ENCODE measurements around the gene CFD.
"Not testable (repeated sequence)": the region's sequence is repeated elsewhere in the genome, so short reads cannot be mapped to it uniquely, and the experiment has no call there.

The CFD gene

DNA sequence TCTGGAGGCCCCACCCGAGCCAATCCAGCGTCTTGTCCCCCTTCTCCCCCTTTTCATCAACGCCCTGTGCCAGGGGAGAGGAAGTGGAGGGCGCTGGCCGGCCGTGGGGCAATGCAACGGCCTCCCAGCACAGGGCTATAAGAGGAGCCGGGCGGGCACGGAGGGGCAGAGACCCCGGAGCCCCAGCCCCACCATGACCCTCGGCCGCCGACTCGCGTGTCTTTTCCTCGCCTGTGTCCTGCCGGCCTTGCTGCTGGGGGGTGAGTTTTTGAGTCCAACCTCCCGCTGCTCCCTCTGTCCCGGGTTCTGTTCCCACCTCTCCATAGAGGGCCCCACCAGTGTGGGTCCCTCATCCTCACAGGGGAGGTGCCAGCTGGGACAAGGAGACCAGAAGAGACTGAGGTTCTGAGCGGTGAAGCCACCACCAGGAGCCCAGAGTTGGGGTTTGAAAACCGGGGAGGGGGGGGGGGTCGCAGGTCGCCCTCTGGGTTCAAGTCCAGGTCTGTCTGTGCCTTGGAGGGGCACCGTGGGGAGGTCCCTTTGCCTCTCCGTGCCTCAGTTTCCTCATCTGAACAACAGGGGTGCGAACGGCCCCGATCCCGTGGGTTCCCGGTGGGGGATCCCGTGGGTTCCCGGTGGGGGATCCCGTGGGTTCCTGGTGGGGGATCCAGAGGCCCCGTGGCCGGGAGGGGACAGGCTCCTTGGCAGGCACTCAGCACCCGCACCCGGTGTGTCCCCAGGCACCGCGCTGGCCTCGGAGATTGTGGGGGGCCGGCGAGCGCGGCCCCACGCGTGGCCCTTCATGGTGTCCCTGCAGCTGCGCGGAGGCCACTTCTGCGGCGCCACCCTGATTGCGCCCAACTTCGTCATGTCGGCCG, 7.1 kb upstream of the CFD start, which contains the start of gene ELANE:
ELANE (plus strand) TSS at position 168 of the 878 bp plus-strand sequence; CDS start at position 194, 26 bp downstream.
- DNase-seq (ENCODE audit: low spot score), result no peak

- no peak for DNase-seq (ENCODE audit: low spot score)
Observed at GRCh38 chr19:853014-853585, 6.4 kb upstream of the CFD start.

GRCh38 chr19:853614-854220, 5.7 kb upstream of the CFD start:
- DNase-seq (ENCODE audit: low spot score), result not testable (repeated sequence)

DNA sequence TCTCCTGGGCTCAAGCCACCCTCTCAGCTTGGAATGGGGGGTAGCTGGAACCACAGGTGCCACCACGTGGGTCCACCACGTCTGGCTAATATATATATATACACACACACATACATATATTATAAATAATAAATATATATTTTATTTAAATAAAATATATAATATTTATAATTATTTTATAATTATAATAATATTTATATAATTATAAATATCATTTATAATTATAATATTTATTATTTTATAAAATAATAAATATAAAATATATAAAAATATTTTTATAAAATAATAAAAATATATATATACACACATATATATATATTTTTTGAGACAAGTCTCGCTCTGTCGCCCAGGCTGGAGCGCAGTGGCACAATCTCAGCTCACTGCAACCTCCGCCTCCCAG, 4.9 kb upstream of the CFD start:
- DNase-seq (ENCODE audit: low spot score), result no peak

GRCh38 chr19:855142-855541, 4.3 kb upstream of the CFD start:
- DNase-seq (ENCODE audit: low spot score), result no peak

- DNase-seq (ENCODE audit: low spot score), result no peak
Observed at GRCh38 chr19:855566-856120, 3.8 kb upstream of the CFD start.

DNA sequence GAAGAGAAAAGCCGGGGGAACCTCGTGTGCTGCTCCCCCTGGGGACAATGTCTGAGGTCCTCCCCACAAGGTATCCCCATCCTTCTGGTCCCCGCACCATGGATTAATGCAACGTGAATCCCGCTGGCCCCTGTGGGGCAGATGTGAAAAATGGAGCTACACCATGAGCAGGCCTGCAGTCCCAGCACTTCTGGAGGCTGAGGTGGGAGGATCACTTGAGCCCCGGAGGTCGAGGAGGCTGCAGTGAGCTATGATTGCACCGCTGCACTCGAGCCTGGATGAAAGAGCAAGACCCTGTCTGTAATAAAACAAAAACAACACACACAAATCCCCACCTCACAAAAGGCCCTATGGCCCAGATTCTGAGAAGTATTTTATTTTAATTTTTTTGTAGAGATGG, 1.2 kb upstream of the CFD start:
- DNase-seq (ENCODE audit: low spot score), result no peak

DNA sequence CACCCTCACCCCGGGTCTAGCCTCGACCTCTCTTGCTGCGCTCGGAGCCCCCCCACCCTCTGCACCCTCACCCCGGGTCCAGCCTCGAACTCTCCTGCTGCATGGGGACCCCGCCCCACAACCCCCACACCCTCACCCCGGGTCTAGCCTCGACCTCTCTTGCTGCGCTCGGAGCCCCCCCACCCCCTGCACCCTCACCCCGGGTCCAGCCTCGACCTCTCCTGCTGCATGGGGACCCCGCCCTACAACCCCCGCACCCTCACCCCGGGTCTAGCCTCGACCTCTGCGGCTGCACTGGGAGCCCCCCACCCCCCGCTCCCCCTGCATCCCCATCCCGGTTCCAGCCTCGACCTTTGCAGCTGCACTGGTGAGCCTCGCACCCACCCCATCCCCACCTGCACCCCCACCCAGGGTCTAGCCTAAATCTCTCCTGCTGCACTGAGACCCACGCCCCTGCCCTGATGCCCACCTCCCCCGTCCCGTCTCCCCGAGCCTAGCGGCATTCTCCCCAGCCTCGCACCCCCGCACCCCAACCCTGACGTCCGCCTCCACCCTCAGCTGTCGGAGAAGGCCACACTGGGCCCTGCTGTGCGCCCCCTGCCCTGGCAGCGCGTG, 1.8 kb downstream of the CFD start:
- no peak for DNase-seq (ENCODE audit: low spot score)

GRCh38 chr19:861756-862580, 2.5 kb downstream of the CFD start:
- DNase-seq (ENCODE audit: low spot score), result peak; percentile 82

DNA sequence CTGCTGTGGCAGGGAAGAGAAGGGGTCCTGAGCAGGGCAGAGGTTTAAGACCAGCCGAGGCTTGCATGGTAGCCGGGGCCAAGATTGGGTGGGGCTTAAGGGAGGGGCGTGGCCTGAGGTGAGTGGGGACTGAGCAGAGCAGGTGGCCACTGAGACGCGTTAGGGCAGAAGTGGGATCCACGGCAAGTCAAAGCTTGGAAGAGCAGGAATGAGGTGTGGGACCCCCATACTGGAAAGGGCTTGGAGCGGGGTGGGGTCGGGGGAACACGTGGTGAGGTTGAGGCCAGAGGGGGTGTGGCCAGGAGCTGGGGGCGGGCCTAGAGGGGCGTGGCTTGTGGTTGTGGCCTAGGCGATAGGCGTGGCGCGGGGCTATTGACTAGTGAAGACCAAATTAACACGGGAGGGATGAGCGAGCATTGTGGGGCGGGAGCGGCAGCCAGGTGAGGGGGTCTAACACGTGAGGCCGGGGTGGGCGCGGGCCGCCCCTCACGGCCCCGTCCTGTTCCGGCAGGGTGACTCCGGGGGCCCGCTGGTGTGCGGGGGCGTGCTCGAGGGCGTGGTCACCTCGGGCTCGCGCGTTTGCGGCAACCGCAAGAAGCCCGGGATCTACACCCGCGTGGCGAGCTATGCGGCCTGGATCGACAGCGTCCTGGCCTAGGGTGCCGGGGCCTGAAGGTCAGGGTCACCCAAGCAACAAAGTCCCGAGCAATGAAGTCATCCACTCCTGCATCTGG, 3.3 kb downstream of the CFD start:
- DNase-seq (ENCODE audit: low spot score), result no peak

GRCh38 chr19:863315-863620, 3.8 kb downstream of the CFD start:
- no peak for DNase-seq (ENCODE audit: low spot score)

- no peak for DNase-seq (ENCODE audit: low spot score)
Observed at GRCh38 chr19:866769-867300, 7.4 kb downstream of the CFD start.

DNA sequence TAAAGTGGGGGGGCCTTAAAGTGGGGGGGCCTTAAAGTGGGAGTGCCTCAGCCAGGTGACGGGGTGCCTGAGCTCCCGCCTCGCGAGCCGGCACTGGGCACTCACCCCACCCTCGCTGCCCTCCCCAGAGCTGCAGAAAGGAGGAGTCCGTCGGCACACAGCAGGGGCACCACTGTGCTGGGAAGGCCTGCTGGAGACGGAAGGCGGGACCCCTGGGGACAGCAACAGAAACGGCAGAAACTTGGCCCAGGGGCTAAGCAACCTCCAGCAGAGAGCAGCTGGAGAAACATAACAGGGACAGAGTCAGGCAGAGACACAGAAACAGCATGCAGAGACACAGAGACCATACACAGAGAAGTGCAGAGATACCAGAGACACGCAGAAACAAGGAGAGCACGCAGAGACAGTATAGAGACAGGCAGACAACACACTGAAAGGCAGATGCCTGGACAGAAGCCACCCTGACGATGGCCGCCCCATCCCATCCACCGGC, 7.9 kb downstream of the CFD start:
- no peak for DNase-seq (ENCODE audit: low spot score)

GRCh38 chr19:867855-868457, 8.5 kb downstream of the CFD start:
- no peak for DNase-seq (ENCODE audit: low spot score)

- DNase-seq (ENCODE audit: low spot score), result no peak
Observed at GRCh38 chr19:868458-869244, 9.2 kb downstream of the CFD start.

DNA sequence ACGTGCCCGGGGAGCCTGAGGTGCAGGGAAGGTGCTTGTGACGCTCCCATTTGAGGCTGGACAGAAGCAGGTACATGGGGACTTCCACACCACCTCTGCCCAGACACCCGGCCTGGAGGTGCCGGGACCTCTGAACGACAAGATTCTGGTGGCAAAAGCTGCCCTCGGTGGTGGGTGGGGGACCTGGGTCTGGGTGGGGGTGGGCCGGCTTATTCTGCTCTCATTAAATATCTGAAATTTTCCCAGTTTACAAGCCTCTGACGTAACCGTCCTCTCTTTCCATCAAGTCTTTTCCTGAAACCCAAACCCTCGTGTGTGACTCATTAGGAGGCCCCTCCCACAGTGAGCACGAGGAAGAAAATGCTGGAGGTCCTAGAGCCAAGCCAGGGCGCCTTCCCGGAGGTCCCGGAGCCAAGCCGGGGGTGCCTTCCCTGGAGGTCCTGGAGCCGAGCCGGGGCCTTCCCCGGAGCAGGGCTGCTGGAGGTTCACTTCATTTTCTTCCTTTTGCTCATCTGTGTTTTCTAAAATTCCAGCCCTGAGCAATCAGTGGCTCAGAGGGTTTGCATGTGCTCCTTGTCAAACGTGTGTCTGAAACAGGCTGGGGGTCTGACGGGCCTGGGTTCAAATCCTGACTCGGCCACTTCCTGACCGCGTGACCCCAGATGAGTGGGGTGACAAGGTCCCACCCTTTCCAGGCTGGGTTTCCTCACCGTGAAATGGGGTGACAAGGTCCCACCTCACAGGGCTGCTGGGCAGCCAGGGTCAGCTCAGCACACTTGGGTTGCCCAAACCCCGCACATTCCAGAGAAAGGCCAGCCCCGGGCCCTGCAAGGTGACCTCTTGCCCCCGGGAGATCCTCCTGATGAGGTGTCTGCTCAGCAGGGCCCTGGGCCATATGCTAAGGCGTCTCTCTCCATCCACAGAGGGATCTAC, 10.0 kb downstream of the CFD start:
- no peak for DNase-seq (ENCODE audit: low spot score)

- no peak for DNase-seq (ENCODE audit: low spot score)
Observed at GRCh38 chr19:870314-870713, 10.8 kb downstream of the CFD start.

GRCh38 chr19:870963-871401, 11.5 kb downstream of the CFD start:
- peak; percentile 87 for DNase-seq (ENCODE audit: low spot score)
